PC-9 (cell line): ENCODE results near the gene NCSTN.

ENCODE experiments used
- EZH2 ChIP-seq: fragments of 200-600 bp; sonication (generic); IDR thresholded peaks from 2 replicates; pipeline ENCODE4 v1.8.0; 2017; ENCODE audit warnings: antibody characterized with exemption, low read depth
- TF ChIP-seq, protein P1 (sequence below): fragments of 200-600 bp; sonication (generic); conservative IDR thresholded peaks from 2 replicates; pipeline ENCODE4 v1.6.1; 2017; ENCODE audit warnings: mixed run types, antibody characterized with exemption, mild to moderate bottlenecking, moderate library complexity

DNA sequence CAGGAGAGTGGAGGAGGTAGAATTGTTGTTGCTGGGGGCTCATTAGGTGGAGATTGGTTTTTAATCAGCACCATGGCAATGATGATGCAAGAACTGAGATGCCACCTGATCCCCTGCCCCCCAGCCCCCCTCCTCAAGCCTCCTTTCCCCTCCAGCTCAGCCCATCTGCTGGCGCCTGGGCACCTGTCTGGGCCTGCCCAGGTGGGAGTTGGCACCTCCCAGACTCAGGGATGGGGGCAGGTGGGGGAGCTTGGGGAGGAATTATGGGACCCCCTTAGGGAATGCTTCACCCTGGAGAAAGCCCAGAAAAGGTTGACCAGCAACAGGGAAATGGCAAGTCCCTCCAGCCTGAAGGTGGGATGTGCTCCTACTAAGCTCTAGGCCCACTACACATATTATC, 22.1 kb downstream of the NCSTN start:
- TF ChIP-seq, protein P1, sequence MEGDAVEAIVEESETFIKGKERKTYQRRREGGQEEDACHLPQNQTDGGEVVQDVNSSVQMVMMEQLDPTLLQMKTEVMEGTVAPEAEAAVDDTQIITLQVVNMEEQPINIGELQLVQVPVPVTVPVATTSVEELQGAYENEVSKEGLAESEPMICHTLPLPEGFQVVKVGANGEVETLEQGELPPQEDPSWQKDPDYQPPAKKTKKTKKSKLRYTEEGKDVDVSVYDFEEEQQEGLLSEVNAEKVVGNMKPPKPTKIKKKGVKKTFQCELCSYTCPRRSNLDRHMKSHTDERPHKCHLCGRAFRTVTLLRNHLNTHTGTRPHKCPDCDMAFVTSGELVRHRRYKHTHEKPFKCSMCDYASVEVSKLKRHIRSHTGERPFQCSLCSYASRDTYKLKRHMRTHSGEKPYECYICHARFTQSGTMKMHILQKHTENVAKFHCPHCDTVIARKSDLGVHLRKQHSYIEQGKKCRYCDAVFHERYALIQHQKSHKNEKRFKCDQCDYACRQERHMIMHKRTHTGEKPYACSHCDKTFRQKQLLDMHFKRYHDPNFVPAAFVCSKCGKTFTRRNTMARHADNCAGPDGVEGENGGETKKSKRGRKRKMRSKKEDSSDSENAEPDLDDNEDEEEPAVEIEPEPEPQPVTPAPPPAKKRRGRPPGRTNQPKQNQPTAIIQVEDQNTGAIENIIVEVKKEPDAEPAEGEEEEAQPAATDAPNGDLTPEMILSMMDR, result no peak
- TF ChIP-seq EZH2, result no peak
